ENCODE results near the gene HYAL3. TPM values are rescaled to one million over a fixed set of nuclear protein-coding genes. Genes with fewer than 3 reads are reported as not detected.

The HYAL3 gene
- total RNA-seq, 5 donors from 2014 or later (not counting 1 experiment from before 2014, with no cell fraction given): 2.6 to 6.2 (median 3.9) TPM

- Mint-ChIP-seq H3K4me1 (peaks cover 26 to 52% (median 37%) of the 10 kb centered on the region in 3 donors), H3K36me3 (no peaks in the 10 kb centered on the region), H3K27ac (peak overlapping the region in 1 of 2 donors; percentile 28), H3K4me3 (no peak overlapping the region), H3K27me3 (no peaks in the 10 kb centered on the region), H3K9me3 (no peaks in the 10 kb centered on the region)
- no peak for DNase-seq
- Histone ChIP-seq H3K36me3 (ENCODE audit: control insufficient read depth in 2 of 2, extremely low read depth in 1 of 2, insufficient read depth in 1 of 2, low read length in 1 of 2) (no peaks in the 10 kb centered on the region), H3K27me3 (replicated peaks in 1 of 2; ENCODE audit: control insufficient read depth in 2 of 2, extremely low read depth in 1 of 2, insufficient read depth in 2 of 2, low read length in 1 of 2) (no peaks in the 10 kb centered on the region), H3K27ac (ENCODE audit: low read length) (no peak overlapping the region), H3K9me3 (no peaks in the 10 kb centered on the region), H3K4me1 (ENCODE audit: control insufficient read depth in 1 of 2, extremely low read depth in 1 of 2, insufficient read depth in 2 of 2, low read length in 2 of 2) (peaks cover 6 to 68% of the 10 kb centered on the region in 2 experiments), H3K4me3 (ENCODE audit: control insufficient read depth in 1 of 2, extremely low read depth in 1 of 2, low read length in 1 of 2) (no peak overlapping the region)
- CTCF ChIA-PET: interaction anchor here in 1 of 2 donors (0.7 kb wide), 1 partner anchor 18 kb away, joined by 3 read pairs; no protein-coding TSS in a partner anchor
- POLR2A ChIA-PET: interaction anchor here in 1 of 2 donors (0.5 kb wide), 1 partner anchor 8 kb away, joined by 5 read pairs; no protein-coding TSS in a partner anchor
- 78% methylated on average over 4 of the region's 10 CpGs for WGBS (ENCODE audit: insufficient coverage)
- ATAC-seq (replicated peaks in 1 of 4): no peak
Observed at GRCh38 chr3:50318615-50319014, 19.4 kb upstream of the HYAL3 start.

- DNase-seq (no peak), ATAC-seq (replicated peaks in 1 of 4) (no peak)
- Histone ChIP-seq H3K4me1 (ENCODE audit: control insufficient read depth in 1 of 2, extremely low read depth in 1 of 2, insufficient read depth in 2 of 2, low read length in 2 of 2) (peaks cover 6 to 68% of the 10 kb centered on the region in 2 experiments), H3K27me3 (replicated peaks in 1 of 2; ENCODE audit: control insufficient read depth in 2 of 2, extremely low read depth in 1 of 2, insufficient read depth in 2 of 2, low read length in 1 of 2) (no peaks in the 10 kb centered on the region), H3K9me3 (no peaks in the 10 kb centered on the region), H3K36me3 (ENCODE audit: control insufficient read depth in 2 of 2, extremely low read depth in 1 of 2, insufficient read depth in 1 of 2, low read length in 1 of 2) (no peaks in the 10 kb centered on the region), H3K27ac (ENCODE audit: low read length) (no peak overlapping the region), H3K4me3 (ENCODE audit: control insufficient read depth in 1 of 2, extremely low read depth in 1 of 2, low read length in 1 of 2) (no peak overlapping the region)
- no peaks in the 10 kb centered on the region for H3K9me3 Mint-ChIP-seq
- POLR2A ChIA-PET: interaction anchor here in 1 of 2 donors (0.6 kb wide), 1 partner anchor 11 kb away, joined by 3 read pairs; no protein-coding TSS in a partner anchor
- H3K36me3 Mint-ChIP-seq: no peaks in the 10 kb centered on the region
- no peak overlapping the region for H3K27ac Mint-ChIP-seq
- H3K27me3 Mint-ChIP-seq: no peaks in the 10 kb centered on the region
- WGBS (ENCODE audit: insufficient coverage): 92% methylated on average over 10 of the region's 11 CpGs
- CTCF ChIA-PET: interaction anchor here in 1 of 2 donors (0.7 to 1.8 kb wide), 2 partner anchors 19 kb away, joined by 3 to 7 read pairs; partner anchors contain the start of genes HYAL3 and NAA80
- peaks cover 26 to 52% (median 37%) of the 10 kb centered on the region in 3 donors for H3K4me1 Mint-ChIP-seq
- H3K4me3 Mint-ChIP-seq: no peak overlapping the region
Observed at GRCh38 chr3:50318163-50318562, 19.0 kb upstream of the HYAL3 start.

GRCh38 chr3:50317300-50317699 is 18.1 kb upstream of the HYAL3 start:
- POLR2A ChIA-PET: interaction anchor here in 1 of 2 donors (0.6 kb wide), 1 partner anchor 10 kb away, joined by 3 read pairs; no protein-coding TSS in a partner anchor
- CTCF ChIA-PET: interaction anchor here in 1 of 2 donors (1.8 kb wide), 1 partner anchor 18 kb away, joined by 7 read pairs; the partner anchor contains the start of genes HYAL3 and NAA80
- WGBS (ENCODE audit: insufficient coverage): 79% methylated on average over 3 of the region's 6 CpGs
- no peak for ATAC-seq (replicated peaks in 1 of 4)
- Histone ChIP-seq H3K36me3 (ENCODE audit: control insufficient read depth in 2 of 2, extremely low read depth in 1 of 2, insufficient read depth in 1 of 2, low read length in 1 of 2) (no peaks in the 10 kb centered on the region), H3K4me3 (ENCODE audit: control insufficient read depth in 1 of 2, extremely low read depth in 1 of 2, low read length in 1 of 2) (peak overlapping the region in 1 of 2 donors; percentile 19), H3K9me3 (no peaks in the 10 kb centered on the region), H3K27me3 (replicated peaks in 1 of 2; ENCODE audit: control insufficient read depth in 2 of 2, extremely low read depth in 1 of 2, insufficient read depth in 2 of 2, low read length in 1 of 2) (no peaks in the 10 kb centered on the region), H3K4me1 (ENCODE audit: control insufficient read depth in 1 of 2, extremely low read depth in 1 of 2, insufficient read depth in 2 of 2, low read length in 2 of 2) (peaks cover 6 to 63% of the 10 kb centered on the region in 2 experiments), H3K27ac (ENCODE audit: low read length) (peak overlapping the region; percentile 63)
- peaks cover 26 to 46% (median 37%) of the 10 kb centered on the region in 3 donors for H3K4me1 Mint-ChIP-seq
- H3K4me3 Mint-ChIP-seq: no peak overlapping the region
- no peak for DNase-seq
- peak overlapping the region; percentile 92 to 95 for H3K27ac Mint-ChIP-seq
- no peaks in the 10 kb centered on the region for H3K27me3 Mint-ChIP-seq
- H3K9me3 Mint-ChIP-seq: no peaks in the 10 kb centered on the region
- H3K36me3 Mint-ChIP-seq: no peaks in the 10 kb centered on the region

GRCh38 chr3:50316657-50317242 is 17.5 kb upstream of the HYAL3 start:
- ATAC-seq (replicated peaks in 1 of 4) (peak; percentile 26 to 69 (median 62)), DNase-seq (peak in 33 of 35 experiments; percentile 25 to 77 (median 52))
- Histone ChIP-seq H3K27me3 (replicated peaks in 1 of 2; ENCODE audit: control insufficient read depth in 2 of 2, extremely low read depth in 1 of 2, insufficient read depth in 2 of 2, low read length in 1 of 2) (no peaks in the 10 kb centered on the region), H3K4me3 (ENCODE audit: control insufficient read depth in 1 of 2, extremely low read depth in 1 of 2, low read length in 1 of 2) (peak overlapping the region in 1 of 2 donors; percentile 19), H3K36me3 (ENCODE audit: control insufficient read depth in 2 of 2, extremely low read depth in 1 of 2, insufficient read depth in 1 of 2, low read length in 1 of 2) (no peaks in the 10 kb centered on the region), H3K4me1 (ENCODE audit: control insufficient read depth in 1 of 2, extremely low read depth in 1 of 2, insufficient read depth in 2 of 2, low read length in 2 of 2) (peaks cover 5 to 57% of the 10 kb centered on the region in 2 experiments), H3K9me3 (no peaks in the 10 kb centered on the region), H3K27ac (ENCODE audit: low read length) (peak overlapping the region; percentile 63)
- no peaks in the 10 kb centered on the region for H3K9me3 Mint-ChIP-seq
- peaks cover 26 to 46% (median 37%) of the 10 kb centered on the region in 3 donors for H3K4me1 Mint-ChIP-seq
- H3K27ac Mint-ChIP-seq: peak overlapping the region; percentile 92 to 95
- POLR2A ChIA-PET: no interaction called here
- CTCF ChIA-PET: interaction anchor here in 1 of 2 donors (1.8 kb wide), 1 partner anchor 17 kb away, joined by 7 read pairs; the partner anchor contains the start of genes HYAL3 and NAA80
- H3K4me3 Mint-ChIP-seq: peak overlapping the region; percentile 55 to 69 (median 61)
- no peaks in the 10 kb centered on the region for H3K36me3 Mint-ChIP-seq
- H3K27me3 Mint-ChIP-seq: no peaks in the 10 kb centered on the region
- WGBS (ENCODE audit: insufficient coverage): 33% methylated on average over 3 of the region's 9 CpGs

- Mint-ChIP-seq H3K4me1 (peaks cover 16 to 37% (median 28%) of the 10 kb centered on the region in 3 donors), H3K36me3 (no peaks in the 10 kb centered on the region), H3K27ac (peak overlapping the region in 1 of 2 donors; percentile 76), H3K4me3 (no peak overlapping the region), H3K9me3 (no peaks in the 10 kb centered on the region), H3K27me3 (no peaks in the 10 kb centered on the region)
- CTCF ChIA-PET: no interaction called here
- POLR2A ChIA-PET: interaction anchor here in 1 of 2 donors (0.6 kb wide), 1 partner anchor 535 kb away, joined by 3 read pairs; no protein-coding TSS in a partner anchor
- 100% methylated on average over 3 of the region's 4 CpGs for WGBS (ENCODE audit: insufficient coverage)
- no peak overlapping the region for H3K27ac ChIP-seq (ENCODE audit: low read length)
- peaks cover 0 to 42% of the 10 kb centered on the region in 2 experiments for H3K4me1 ChIP-seq (ENCODE audit: control insufficient read depth in 1 of 2, extremely low read depth in 1 of 2, insufficient read depth in 2 of 2, low read length in 2 of 2)
- no peak for ATAC-seq (replicated peaks in 1 of 4)
- no peaks in the 10 kb centered on the region for H3K36me3 ChIP-seq (ENCODE audit: control insufficient read depth in 2 of 2, extremely low read depth in 1 of 2, insufficient read depth in 1 of 2, low read length in 1 of 2)
- H3K4me3 ChIP-seq (ENCODE audit: control insufficient read depth in 1 of 2, extremely low read depth in 1 of 2, low read length in 1 of 2): no peak overlapping the region
- H3K9me3 ChIP-seq: no peaks in the 10 kb centered on the region
- no peak for DNase-seq
- H3K27me3 ChIP-seq (replicated peaks in 1 of 2; ENCODE audit: control insufficient read depth in 2 of 2, extremely low read depth in 1 of 2, insufficient read depth in 2 of 2, low read length in 1 of 2): no peaks in the 10 kb centered on the region
Observed at GRCh38 chr3:50314816-50315215, 15.6 kb upstream of the HYAL3 start.

- H3K4me3 Mint-ChIP-seq: no peak overlapping the region
- ChIA-PET POLR2A (no interaction called here), CTCF (interaction anchor here in 1 of 2 donors (0.6 kb wide), 1 partner anchor 723 kb away, joined by 4 read pairs; no protein-coding TSS in a partner anchor)
- no peak overlapping the region for H3K27ac Mint-ChIP-seq
- H3K36me3 Mint-ChIP-seq: no peaks in the 10 kb centered on the region
- H3K4me1 ChIP-seq (ENCODE audit: control insufficient read depth in 1 of 2, extremely low read depth in 1 of 2, insufficient read depth in 2 of 2, low read length in 2 of 2): peaks cover 0 to 38% of the 10 kb centered on the region in 2 experiments
- no peak for DNase-seq
- no peak for ATAC-seq (replicated peaks in 1 of 4)
- peaks cover 12 to 32% (median 24%) of the 10 kb centered on the region in 3 donors for H3K4me1 Mint-ChIP-seq
- no peaks in the 10 kb centered on the region for H3K27me3 Mint-ChIP-seq
- H3K27ac ChIP-seq (ENCODE audit: low read length): no peak overlapping the region
- no peaks in the 10 kb centered on the region for H3K9me3 ChIP-seq
- no peaks in the 10 kb centered on the region for H3K27me3 ChIP-seq (replicated peaks in 1 of 2; ENCODE audit: control insufficient read depth in 2 of 2, extremely low read depth in 1 of 2, insufficient read depth in 2 of 2, low read length in 1 of 2)
- WGBS (ENCODE audit: insufficient coverage): 93% methylated on average over 3 of the region's 3 CpGs
- H3K36me3 ChIP-seq (ENCODE audit: control insufficient read depth in 2 of 2, extremely low read depth in 1 of 2, insufficient read depth in 1 of 2, low read length in 1 of 2): no peaks in the 10 kb centered on the region
- H3K9me3 Mint-ChIP-seq: no peaks in the 10 kb centered on the region
- H3K4me3 ChIP-seq (ENCODE audit: control insufficient read depth in 1 of 2, extremely low read depth in 1 of 2, low read length in 1 of 2): no peak overlapping the region
Observed at GRCh38 chr3:50314342-50314741, 15.1 kb upstream of the HYAL3 start.
